ENCODE results near the gene NCF4. TPM values are rescaled to one million over a fixed set of nuclear protein-coding genes. Genes with fewer than 3 reads are reported as not detected.

NCF4 gene
- total and polyA plus RNA-seq, 2 of the 4 experiments (the other 2 are of a cell fraction) = not detected

DNA sequence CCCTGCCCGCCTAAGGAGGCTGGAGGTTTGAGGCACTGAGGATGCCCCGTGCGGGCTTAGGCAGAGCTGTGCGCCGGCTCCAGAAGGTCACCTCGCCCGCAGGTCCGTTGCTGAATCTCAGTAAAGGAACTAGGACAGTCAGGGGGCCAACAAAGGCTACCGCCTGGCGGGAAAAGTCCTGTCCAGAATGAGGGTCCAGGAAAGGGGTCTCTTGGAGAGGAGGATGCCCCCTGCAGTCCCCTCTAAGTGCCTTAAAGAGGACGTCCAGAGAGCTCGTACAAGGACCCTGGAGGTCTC is 44.5 kb upstream of the NCF4 start:
- Histone ChIP-seq H4K91ac (ENCODE audit: insufficient read depth, low read depth, low read length) (no peak overlapping the region), H3K18ac (ENCODE audit: low read depth, low read length) (no peak overlapping the region), H2AK9ac (replicated peaks; ENCODE audit: low read depth, low read length, poor library complexity) (no peak overlapping the region), H3K9me1 (ENCODE audit: insufficient read depth, low read length) (no peaks in the 10 kb centered on the region), H2BK20ac (ENCODE audit: low read depth, low read length) (no peak overlapping the region), H3K79me1 (ENCODE audit: low read depth in 1 of 2, low read length in 2 of 2) (no peaks in the 10 kb centered on the region), H2AFZ (replicated peaks; ENCODE audit: low read length, poor library complexity) (no peak overlapping the region), H2AK5ac (ENCODE audit: low read depth, low read length) (no peak overlapping the region), H3K36me3 (ENCODE audit: control insufficient read depth, insufficient read depth, low read length) (no peaks in the 10 kb centered on the region), H3K4me2 (ENCODE audit: low read depth, low read length) (no peak overlapping the region), H3K9ac (ENCODE audit: low read depth, low read length) (no peak overlapping the region), H2BK15ac (ENCODE audit: low read depth, low read length) (no peak overlapping the region), H3K14ac (replicated peaks; ENCODE audit: low read depth, low read length) (no peak overlapping the region), H4K5ac (ENCODE audit: low read depth, low read length) (no peak overlapping the region), H3K4me1 (ENCODE audit: control insufficient read depth, insufficient read depth, low read length) (no peaks in the 10 kb centered on the region), H3K27ac (ENCODE audit: insufficient read depth, low read length) (no peak overlapping the region), H2BK5ac (ENCODE audit: low read depth, low read length, poor library complexity, severe bottlenecking) (no peak overlapping the region), H3K56ac (ENCODE audit: extremely low read depth, insufficient read depth, low read length) (no peak overlapping the region), H3K4ac (ENCODE audit: low read depth, low read length) (no peak overlapping the region), H4K20me1 (ENCODE audit: insufficient read depth, low read length) (no peaks in the 10 kb centered on the region), H3K4me3 (ENCODE audit: insufficient read depth, low read depth, low read length) (no peak overlapping the region), H3K23ac (ENCODE audit: low read depth, low read length) (no peak overlapping the region), H2BK120ac (ENCODE audit: low read depth, low read length) (no peak overlapping the region), H4K8ac (ENCODE audit: low read depth in 2 of 2, low read length in 2 of 2) (no peak overlapping the region), H3K9me3 (ENCODE audit: control insufficient read depth, insufficient read depth, low read length) (no peaks in the 10 kb centered on the region), H3K27me3 (ENCODE audit: control insufficient read depth, insufficient read depth, low read length) (peaks cover 86% of the 10 kb centered on the region)
- ChIA-PET POLR2A (ENCODE audit: unreplicated experiment) (no interaction called here), CTCF (no interaction called here)
- in situ Hi-C loops (cut with MboI; ENCODE audit: low sequenced_read_pairs) (no loop called here), intact Hi-C loops (cut with micrococcal nuclease) (no loop called here), dilution Hi-C loops (cut with HindIII; ENCODE audit: low sequenced_read_pairs, unreplicated experiment) (no loop called here)
- DNase-seq (no peak), ATAC-seq (ENCODE audit: low read depth) (no peak)
- 0% methylated on average over 9 of the region's 12 CpGs; no CpG with 5 or more reads in 1 of the 2 experiments for WGBS, 2 experiments (ENCODE audit: extremely low coverage in 2 of 2, insufficient read length in 1 of 2)
- no TSS peak for BruUV-seq (replicated peaks)
- TF ChIP-seq RCOR1 (IDR thresholded peaks at IDR 0.05; ENCODE audit: insufficient replicate concordance, low read length) (no peak), SMC3 (IDR thresholded peaks at IDR 0.05; ENCODE audit: low read depth, low read length) (no peak), USF2 (IDR thresholded peaks at IDR 0.05; ENCODE audit: low read depth, low read length) (no peak), RFX5 (IDR thresholded peaks at IDR 0.05; ENCODE audit: low read depth, low read length) (no peak), FOS (IDR thresholded peaks at IDR 0.05; ENCODE audit: low read depth, low read length) (no peak), RAD21 (IDR thresholded peaks at IDR 0.05; ENCODE audit: low read length) (no peak), POLR2A (IDR thresholded peaks at IDR 0.05; ENCODE audit: low read depth, low read length) (no peak), MAFK (IDR thresholded peaks at IDR 0.05; ENCODE audit: low read depth, low read length) (no peak), NFE2L2 (IDR thresholded peaks at IDR 0.05; ENCODE audit: low read depth, low read length) (no peak)
- TF ChIP-seq, protein P1, sequence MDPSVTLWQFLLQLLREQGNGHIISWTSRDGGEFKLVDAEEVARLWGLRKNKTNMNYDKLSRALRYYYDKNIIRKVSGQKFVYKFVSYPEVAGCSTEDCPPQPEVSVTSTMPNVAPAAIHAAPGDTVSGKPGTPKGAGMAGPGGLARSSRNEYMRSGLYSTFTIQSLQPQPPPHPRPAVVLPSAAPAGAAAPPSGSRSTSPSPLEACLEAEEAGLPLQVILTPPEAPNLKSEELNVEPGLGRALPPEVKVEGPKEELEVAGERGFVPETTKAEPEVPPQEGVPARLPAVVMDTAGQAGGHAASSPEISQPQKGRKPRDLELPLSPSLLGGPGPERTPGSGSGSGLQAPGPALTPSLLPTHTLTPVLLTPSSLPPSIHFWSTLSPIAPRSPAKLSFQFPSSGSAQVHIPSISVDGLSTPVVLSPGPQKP (IDR thresholded peaks at IDR 0.05; ENCODE audit: borderline replicate concordance, low read depth, low read length) = no peak

All from IMR-90 (cell line).